Retinal pigment epithelial cell (primary cell): Measurements from ENCODE around the gene CEND1.

ENCODE experiments used
- DNase-seq: peaks from one replicate; pipeline ENCODE4 v3.0.0-alpha.2; 2010; ENCODE audit warnings: low read depth
- H3K4me3 ChIP-seq: 2 replicates; pipeline ENCODE4 v1.5.1; 2011; ENCODE audit warnings: mild to moderate bottlenecking, low read length, control low read depth, moderate library complexity
- TF ChIP-seq, protein P1 (sequence below): conservative IDR thresholded peaks from 2 replicates; pipeline ENCODE4 v1.5.1; 2011; ENCODE audit warnings: low read depth, low read length, control low read depth, inconsistent platforms

Gene CEND1

DNA sequence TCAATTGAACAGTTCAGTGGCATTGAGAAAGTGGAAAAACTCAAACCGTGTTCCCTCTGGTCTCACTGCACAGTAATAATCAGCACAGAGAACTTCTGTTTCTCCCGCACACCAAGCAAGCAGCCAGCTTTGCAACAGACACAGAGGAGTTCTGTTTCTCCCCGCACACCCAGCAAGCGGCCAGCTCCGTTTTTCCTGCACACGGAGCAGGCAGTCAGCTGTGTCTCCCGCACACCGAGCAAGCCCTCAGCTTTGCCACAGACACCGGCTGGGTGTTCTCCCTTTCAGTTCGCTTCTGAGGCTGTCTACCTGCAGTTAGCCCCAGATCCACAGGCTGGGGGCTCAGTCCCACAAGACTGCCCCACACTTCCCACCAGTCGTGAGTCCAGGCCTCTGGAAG, 52.5 kb downstream of the CEND1 start:
- no peak overlapping the region for H3K4me3 ChIP-seq
- TF ChIP-seq, protein P1, sequence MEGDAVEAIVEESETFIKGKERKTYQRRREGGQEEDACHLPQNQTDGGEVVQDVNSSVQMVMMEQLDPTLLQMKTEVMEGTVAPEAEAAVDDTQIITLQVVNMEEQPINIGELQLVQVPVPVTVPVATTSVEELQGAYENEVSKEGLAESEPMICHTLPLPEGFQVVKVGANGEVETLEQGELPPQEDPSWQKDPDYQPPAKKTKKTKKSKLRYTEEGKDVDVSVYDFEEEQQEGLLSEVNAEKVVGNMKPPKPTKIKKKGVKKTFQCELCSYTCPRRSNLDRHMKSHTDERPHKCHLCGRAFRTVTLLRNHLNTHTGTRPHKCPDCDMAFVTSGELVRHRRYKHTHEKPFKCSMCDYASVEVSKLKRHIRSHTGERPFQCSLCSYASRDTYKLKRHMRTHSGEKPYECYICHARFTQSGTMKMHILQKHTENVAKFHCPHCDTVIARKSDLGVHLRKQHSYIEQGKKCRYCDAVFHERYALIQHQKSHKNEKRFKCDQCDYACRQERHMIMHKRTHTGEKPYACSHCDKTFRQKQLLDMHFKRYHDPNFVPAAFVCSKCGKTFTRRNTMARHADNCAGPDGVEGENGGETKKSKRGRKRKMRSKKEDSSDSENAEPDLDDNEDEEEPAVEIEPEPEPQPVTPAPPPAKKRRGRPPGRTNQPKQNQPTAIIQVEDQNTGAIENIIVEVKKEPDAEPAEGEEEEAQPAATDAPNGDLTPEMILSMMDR = no peak
- DNase-seq = no peak
